HepG2 (cell line): ENCODE data around the gene PKDREJ. TPM values are rescaled to one million over a fixed set of nuclear protein-coding genes. Genes with fewer than 3 reads are reported as not detected.

Experiments used
- ATF7 ChIP-seq, 2 experiments: fragments of 450-650 bp in 1 of 2; sonication (generic) in 1 of 2; formaldehyde crosslinking in 1 of 2; IDR thresholded peaks; 2 replicates each; pipeline versions ENCODE4 v1.4.0 to v1.6.1; 2016 to 2020; ENCODE audit warnings: antibody characterized with exemption in 1 of 2, mild to moderate bottlenecking in 1 of 2, missing genetic modification reagents in 1 of 2
- GATAD1 ChIP-seq: IDR thresholded peaks from 2 replicates; pipeline ENCODE4 v1.6.1; 2016; ENCODE audit warnings: missing genetic modification reagents, missing compliant biosample characterization
- KMT2A ChIP-seq: sonication (generic); formaldehyde crosslinking; IDR thresholded peaks from 2 replicates; pipeline ENCODE4 v1.4.0; 2020; ENCODE audit warnings: missing genetic modification reagents
- MLXIP ChIP-seq: sonication (generic); formaldehyde crosslinking; IDR thresholded peaks from 2 replicates; pipeline ENCODE4 v1.9.0; 2021; ENCODE audit warnings: missing genetic modification reagents, borderline replicate concordance
- POGZ ChIP-seq: sonication (generic); formaldehyde crosslinking; IDR thresholded peaks from 2 replicates; pipeline ENCODE4 v1.4.0; 2020; ENCODE audit warnings: mild to moderate bottlenecking, missing genetic modification reagents
- SAP130 ChIP-seq: IDR thresholded peaks from 2 replicates; pipeline ENCODE4 v1.6.1; 2016; ENCODE audit warnings: low read depth
- SRSF4 ChIP-seq: fragments of 200-400 bp; formaldehyde crosslinking; IDR thresholded peaks from one replicate; pipeline ENCODE4 v1.6.1; 2018; ENCODE audit warnings: mild to moderate bottlenecking, low read depth, low read length, moderate library complexity; ENCODE audit not compliant: poor library complexity, severe bottlenecking
- TFE3 ChIP-seq: IDR thresholded peaks from 2 replicates; pipeline ENCODE4 v1.6.1; 2016
- U2AF2 ChIP-seq: fragments of 200-400 bp; formaldehyde crosslinking; IDR thresholded peaks from 2 replicates; pipeline ENCODE4 v1.6.1; 2017; ENCODE audit warnings: low read depth, mild to moderate bottlenecking, low read length
- XBP1 ChIP-seq: sonication (generic); formaldehyde crosslinking; IDR thresholded peaks from 2 replicates; pipeline ENCODE4 v1.5.0; 2020; ENCODE audit warnings: missing genetic modification reagents
- ZBTB43 ChIP-seq: sonication (generic); formaldehyde crosslinking; conservative IDR thresholded peaks from 2 replicates; pipeline ENCODE4 v1.4.0; 2020; ENCODE audit warnings: missing genetic modification reagents
- ZIK1 ChIP-seq: sonication (generic); formaldehyde crosslinking; IDR thresholded peaks from 2 replicates; pipeline ENCODE4 v1.5.0; 2020; ENCODE audit warnings: mild to moderate bottlenecking, low read depth, missing genetic modification reagents, borderline replicate concordance
- ZNF232 ChIP-seq: sonication (generic); formaldehyde crosslinking; IDR thresholded peaks from 2 replicates; pipeline ENCODE4 v1.4.0; 2020; ENCODE audit warnings: missing genetic modification reagents, borderline replicate concordance
- ZNF354B ChIP-seq: sonication (generic); formaldehyde crosslinking; IDR thresholded peaks from 2 replicates; pipeline ENCODE4 v1.8.0; 2022; ENCODE audit warnings: mild to moderate bottlenecking, missing genetic modification reagents
- ZNF496 ChIP-seq: sonication (generic); formaldehyde crosslinking; IDR thresholded peaks from 2 replicates; pipeline ENCODE4 v1.8.1; 2023; ENCODE audit warnings: mild to moderate bottlenecking, moderate library complexity, missing genetic modification reagents; ENCODE audit not compliant: insufficient replicate concordance
- ZNF672 ChIP-seq: sonication (generic); formaldehyde crosslinking; IDR thresholded peaks from 2 replicates; pipeline ENCODE4 v1.8.1; 2022; ENCODE audit warnings: missing genetic modification reagents
- ZNF788 ChIP-seq: sonication (generic); formaldehyde crosslinking; IDR thresholded peaks from 2 replicates; pipeline ENCODE4 v1.5.0; 2020; ENCODE audit warnings: mild to moderate bottlenecking, missing genetic modification reagents, borderline replicate concordance
- ZSCAN29 ChIP-seq: sonication (generic); formaldehyde crosslinking; conservative IDR thresholded peaks from 2 replicates; pipeline ENCODE4 v1.4.0; 2020; ENCODE audit warnings: mild to moderate bottlenecking, missing genetic modification reagents
- polyA plus RNA-seq, 8 experiments: library from polyadenylated mRNA; depleted of rRNA in 3 of 8; stranded (reverse) in 7 of 8; unstranded in 1 of 8; fragments of >200 nt; fragmentation: Illumina TruSeq in 4 of 8; extraction: Trizol in 4 of 8; gene quantifications; 2 replicates each; pipeline versions ENCODE4 v1.2.1 to v1.2.3, GENCODE V29; 2011 to 2016; ENCODE audit warnings: low read depth in 4 of 8, missing spikeins in 1 of 8, mixed read lengths in 1 of 8; ENCODE audit not compliant: insufficient read depth in 1 of 8
- total RNA-seq, 5 experiments: library from RNA; depleted of rRNA; stranded (reverse); fragments of >200 nt; fragmentation: Illumina TruSeq; extraction: Trizol; gene quantifications; 2 replicates each; pipeline ENCODE4 v1.2.3, GENCODE V29; 2016; ENCODE audit warnings: low read depth in 1 of 5
- TF ChIP-seq, protein P1 (sequence below): IDR thresholded peaks from 2 replicates; pipeline ENCODE4 v1.6.1; 2016; ENCODE audit warnings: low read depth, control low read depth
- TF ChIP-seq, protein P2 (sequence below): sonication (generic); formaldehyde crosslinking; IDR thresholded peaks from 2 replicates; pipeline ENCODE4 v1.4.0; 2020; ENCODE audit warnings: missing genetic modification reagents

Gene PKDREJ
- total and polyA plus RNA-seq, 2 of the 13 experiments (the other 11 are each of a cell fraction or from before 2014, with no cell fraction given), result not detected

DNA sequence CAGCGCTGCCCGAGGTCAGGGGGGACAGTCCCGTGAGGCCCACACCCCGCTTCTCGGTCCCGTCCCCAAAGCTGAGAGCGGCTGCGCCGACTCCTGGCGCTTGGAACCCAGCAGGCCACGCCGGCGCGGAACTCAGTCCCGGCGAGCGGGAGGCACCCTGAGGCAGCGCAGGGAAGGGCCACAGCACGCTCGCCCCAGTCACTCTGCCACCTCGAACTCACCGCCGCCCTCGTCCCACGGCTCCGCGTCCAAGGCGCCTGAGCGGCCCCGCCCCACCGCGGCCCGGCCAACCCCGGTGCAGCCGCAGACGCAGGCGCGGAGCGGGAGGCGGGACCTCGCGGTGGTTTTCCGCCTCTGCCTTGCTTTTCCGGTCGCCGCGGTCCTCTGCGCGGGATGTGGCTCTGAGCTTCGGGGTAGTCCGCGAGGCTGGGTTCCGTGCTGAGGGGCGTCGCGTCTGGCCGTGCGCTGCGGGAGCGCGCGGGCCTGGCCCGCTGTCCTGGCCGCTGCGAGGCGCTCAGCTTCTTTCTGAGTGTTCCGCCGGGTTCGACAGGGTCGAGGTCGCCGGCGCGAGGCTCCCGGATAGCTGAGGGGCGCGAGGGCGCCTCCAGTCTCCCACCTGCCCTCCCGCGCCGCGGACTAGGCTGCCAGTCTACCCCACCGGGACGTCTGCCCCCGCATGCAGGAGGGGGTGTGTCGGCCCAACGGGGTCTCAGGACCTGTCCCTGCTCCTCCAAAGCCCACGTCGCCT lies 12.9 kb downstream of the PKDREJ start, which contains the start of gene CDPF1 (continued):
- TF ChIP-seq ATF7 (IDR thresholded peaks at IDR 0.05) (no peak), ATF7 (CRISPR knock-in tag; IDR thresholded peaks at IDR 0.05) (peak; percentile 78), ZSCAN29 (CRISPR knock-in tag) (0 out of 2 replicates have a peak, but pooled peaks have one; percentile 35), MLXIP (no peak), XBP1 (no peak), SRSF4 (no peak), ZNF788 (CRISPR knock-in tag) (peak; percentile 53; the same call in 1 of the 2 replicates), SAP130 (CRISPR knock-in tag) (peak; percentile 89), ZIK1 (peak; percentile 90), KMT2A (peak; percentile 74; the same call in 1 of the 2 replicates), TFE3 (CRISPR knock-in tag) (0 out of 2 replicates have a peak, but pooled peaks have one; percentile 43), ZNF496 (CRISPR knock-in tag) (no peak), ZNF354B (CRISPR knock-in tag) (0 out of 2 replicates have a peak, but pooled peaks have one; percentile 81), ZNF672 (CRISPR knock-in tag) (no peak), U2AF2 (no peak), POGZ (CRISPR knock-in tag) (peak; percentile 64; the same call in 1 of the 2 replicates), GATAD1 (CRISPR knock-in tag) (peak; percentile 82), ZBTB43 (peak; percentile 82), ZNF232 (peak; percentile 54)
- TF ChIP-seq, protein P1, sequence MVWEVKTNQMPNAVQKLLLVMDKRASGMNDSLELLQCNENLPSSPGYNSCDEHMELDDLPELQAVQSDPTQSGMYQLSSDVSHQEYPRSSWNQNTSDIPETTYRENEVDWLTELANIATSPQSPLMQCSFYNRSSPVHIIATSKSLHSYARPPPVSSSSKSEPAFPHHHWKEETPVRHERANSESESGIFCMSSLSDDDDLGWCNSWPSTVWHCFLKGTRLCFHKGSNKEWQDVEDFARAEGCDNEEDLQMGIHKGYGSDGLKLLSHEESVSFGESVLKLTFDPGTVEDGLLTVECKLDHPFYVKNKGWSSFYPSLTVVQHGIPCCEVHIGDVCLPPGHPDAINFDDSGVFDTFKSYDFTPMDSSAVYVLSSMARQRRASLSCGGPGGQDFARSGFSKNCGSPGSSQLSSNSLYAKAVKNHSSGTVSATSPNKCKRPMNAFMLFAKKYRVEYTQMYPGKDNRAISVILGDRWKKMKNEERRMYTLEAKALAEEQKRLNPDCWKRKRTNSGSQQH, result no peak
- TF ChIP-seq, protein P2, sequence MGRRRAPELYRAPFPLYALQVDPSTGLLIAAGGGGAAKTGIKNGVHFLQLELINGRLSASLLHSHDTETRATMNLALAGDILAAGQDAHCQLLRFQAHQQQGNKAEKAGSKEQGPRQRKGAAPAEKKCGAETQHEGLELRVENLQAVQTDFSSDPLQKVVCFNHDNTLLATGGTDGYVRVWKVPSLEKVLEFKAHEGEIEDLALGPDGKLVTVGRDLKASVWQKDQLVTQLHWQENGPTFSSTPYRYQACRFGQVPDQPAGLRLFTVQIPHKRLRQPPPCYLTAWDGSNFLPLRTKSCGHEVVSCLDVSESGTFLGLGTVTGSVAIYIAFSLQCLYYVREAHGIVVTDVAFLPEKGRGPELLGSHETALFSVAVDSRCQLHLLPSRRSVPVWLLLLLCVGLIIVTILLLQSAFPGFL (CRISPR knock-in tag), result no peak; the same call in 1 of the 2 replicates
